EL (cell line): ENCODE results near the gene HUS1.
A peak's percentile ranks its signal among the peaks of the same experiment; 100 is the strongest.

Source experiments
- DNase-seq: peaks from one replicate; pipeline ENCODE4 v3.0.0-alpha.2; 2016

The HUS1 gene

DNA sequence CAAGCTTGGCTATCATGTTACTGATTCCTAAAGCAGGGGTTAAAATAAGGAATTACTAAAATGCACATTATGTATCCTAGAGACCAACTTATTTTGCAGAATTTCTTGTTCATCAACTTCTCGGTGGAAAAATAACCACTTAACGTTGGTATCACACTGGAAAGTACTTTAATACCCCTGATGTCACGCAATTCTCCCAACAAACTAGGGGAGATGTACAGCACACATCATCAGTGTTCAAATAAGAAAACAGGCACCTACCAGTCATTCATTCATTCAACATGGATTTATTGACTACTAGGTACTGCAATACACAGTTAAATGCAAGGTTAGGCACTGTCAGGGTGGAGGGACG lies 648 bp downstream of the HUS1 start:
- DNase-seq = no peak

DNA sequence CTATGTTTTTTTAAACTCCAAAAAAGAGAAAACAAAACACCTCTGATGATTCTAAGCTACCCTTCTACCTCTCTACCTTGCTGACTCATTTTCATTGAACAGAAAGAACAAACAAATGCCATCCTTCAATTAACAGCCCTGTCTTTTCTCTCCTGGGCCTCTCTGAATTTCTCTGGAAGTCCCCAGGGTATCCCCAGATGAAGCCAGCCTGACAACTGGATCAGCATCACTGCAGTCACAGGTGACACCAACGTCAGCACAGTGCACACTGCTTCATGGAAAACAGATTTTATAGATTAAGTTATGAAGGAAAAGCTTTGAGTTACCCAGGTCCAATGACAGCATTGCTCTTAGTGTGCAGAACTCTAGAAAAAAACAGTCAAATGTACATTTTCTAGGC lies 5.7 kb downstream of the HUS1 start:
- no peak for DNase-seq

DNA sequence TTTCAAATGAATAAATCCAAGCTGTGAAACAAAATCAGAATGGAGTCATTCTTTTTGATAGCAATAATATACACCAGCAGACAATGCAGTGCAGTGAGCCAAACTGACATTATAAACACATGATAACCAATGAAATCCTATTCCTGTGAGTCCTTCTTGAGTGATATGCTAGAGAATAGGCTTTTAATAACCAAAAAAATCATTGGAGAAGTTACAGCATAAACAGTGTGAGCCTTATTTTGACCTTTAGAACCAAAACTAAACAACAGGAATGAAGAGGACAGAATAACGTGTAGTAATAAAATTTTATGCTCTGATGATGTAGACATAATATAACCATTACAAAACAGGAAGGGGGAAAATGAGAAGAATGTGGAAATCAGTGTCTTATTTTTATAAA lies 8.7 kb downstream of the HUS1 start:
- no peak for DNase-seq

DNA sequence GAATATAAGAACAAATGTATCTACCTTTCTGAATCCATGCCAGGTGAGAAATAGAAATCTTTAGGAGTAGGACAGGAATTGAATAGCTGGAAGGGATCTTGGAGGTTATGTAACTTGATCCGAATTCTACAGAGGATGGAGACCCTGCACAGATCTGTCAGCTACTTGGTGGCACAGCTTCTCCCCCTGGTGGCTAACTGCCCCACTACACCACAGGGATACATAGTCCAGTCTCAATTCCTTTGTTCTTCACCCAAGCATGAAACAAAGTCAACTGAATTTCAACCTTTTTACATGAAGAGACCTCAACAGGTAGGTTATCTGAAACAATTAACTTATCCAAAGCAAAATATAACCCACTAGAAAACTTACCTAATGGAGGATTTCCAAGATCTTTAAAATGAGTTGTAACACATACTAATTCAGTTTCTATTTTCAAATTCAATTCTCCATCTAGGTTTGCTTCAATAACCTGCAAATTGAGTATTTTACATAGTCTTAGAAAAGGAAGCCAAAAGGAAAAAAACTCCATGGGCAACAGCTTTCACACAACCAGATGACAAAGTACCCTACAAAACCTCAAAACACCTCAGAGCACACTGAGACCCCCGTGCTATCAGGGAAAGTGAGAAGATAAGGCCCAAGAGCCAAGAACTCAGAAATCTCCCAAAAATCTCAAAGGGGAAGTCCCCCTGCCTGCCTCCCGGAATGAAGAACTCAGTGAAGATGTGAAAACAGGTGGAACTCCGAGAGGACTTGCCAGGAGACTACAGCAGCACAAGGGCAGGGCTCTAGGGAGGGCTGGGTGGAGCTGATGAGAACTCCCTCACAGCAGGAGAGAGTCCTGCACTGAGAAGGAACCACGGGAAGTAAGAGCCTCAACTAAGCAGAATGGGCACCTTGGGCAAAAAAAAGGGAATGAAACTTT lies 10.3 kb downstream of the HUS1 start:
- DNase-seq = peak; percentile 63

DNA sequence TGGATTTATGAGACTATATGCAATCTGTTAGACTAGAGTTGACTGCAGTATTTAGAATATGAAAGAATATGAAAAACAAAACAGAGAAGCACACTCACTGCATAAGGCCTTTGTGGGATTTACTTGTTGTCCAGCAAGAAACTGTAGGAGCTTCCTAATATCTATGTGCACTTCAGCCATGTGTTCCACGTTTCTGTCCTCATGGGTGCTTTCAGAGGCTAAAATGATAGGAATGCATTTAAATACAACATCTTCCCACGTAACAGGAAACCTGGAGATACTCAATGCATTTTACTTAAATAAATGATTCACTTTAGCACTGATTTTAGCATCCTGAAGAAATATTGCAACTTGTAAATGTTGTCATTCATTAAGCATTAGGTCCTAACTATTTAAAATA lies 11.7 kb downstream of the HUS1 start:
- DNase-seq = no peak

DNA sequence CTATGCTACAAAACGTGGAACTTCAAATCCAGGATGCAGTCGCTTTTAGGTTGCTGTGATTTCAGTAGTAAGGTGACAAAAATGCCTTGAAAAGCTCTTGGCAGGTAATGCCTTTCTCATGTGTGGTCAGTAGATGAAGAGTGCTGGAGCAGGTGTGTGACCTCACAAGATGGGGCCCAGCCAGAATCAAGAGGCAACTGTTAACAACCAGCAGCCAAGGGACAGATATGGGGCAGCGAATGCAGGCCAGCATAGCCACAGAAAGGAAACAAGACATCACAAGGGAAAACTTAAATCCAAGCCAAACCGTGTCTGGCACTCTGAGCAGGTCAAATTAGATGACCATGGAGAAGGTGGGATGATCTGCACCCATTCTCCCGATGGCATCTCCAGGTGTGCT lies 12.3 kb downstream of the HUS1 start:
- no peak for DNase-seq

DNA sequence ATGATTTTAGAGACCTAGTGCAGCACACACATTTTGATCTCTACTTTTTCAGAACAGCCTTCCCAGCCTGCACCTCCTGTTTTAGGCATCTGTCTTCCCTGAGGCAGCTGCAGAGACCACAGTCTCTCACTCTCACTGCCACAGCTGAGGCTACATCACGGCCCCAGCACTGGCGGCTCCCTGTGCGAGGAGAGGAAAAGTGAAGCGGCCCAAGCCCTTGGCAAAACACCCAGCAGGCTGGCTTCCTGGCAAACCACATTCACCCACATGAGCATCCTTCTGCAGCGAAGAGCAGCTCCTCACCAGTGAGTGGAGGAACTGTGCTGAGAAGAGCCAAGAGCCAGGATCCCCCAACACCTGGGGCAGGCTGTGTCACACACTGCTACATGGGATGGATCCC lies 14.0 kb downstream of the HUS1 start:
- DNase-seq = no peak

DNA sequence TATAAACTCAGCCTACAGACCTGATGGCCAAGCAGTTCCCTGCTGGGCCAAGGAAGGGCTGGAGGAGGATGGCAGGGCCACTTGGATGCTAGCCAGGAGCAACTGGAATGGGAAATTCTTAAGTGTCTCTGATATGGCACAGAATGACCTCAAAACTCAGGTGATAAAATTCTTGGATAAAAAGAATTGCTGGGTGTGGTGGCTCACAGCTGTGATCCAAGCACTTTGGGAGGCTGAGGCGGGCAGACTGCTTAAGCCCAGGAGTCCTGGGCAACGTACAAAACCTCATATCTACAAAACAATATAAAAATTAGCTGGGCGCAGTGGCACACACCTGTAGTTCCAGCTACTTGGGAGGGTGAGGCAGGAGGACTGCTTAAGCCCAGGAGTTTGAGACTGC lies 17.2 kb downstream of the HUS1 start:
- no peak for DNase-seq

DNA sequence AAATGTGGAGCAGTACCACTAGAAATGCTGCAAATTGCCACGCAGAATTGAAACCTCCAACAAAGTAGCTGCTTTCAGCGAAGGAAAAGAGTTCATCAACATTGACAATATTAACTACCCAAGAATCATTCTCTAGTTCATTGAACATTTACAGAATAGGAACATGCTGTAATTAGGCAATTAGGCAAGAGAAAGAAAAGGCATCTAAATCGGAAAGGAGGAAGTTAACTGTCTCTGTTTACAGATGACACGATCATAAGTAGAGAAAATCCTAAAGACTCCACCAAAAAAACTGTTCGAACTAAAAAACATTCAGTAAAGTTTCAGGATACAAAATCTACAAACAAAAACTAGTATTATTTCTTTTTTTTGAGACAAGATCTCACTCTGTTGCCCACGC lies 22.3 kb downstream of the HUS1 start:
- DNase-seq = no peak

DNA sequence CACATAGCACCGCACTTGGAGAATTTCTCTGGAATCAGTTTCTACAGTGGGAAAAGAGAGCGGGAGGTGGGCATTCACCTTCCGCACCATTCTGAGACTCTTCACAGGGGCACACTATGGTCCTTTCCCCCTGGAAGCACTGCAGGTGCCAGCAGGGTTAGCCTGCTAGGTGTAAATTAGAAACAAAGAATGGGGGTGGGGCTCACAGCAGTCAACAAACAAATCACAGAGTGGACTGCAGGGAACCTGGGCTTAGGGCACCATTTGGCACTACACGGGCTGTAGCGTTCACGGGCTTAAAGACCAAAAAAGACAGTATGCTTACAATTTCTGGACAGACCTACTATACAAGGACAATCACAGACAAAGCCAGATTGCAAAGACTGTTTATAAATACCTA lies 23.2 kb downstream of the HUS1 start:
- no peak for DNase-seq

DNA sequence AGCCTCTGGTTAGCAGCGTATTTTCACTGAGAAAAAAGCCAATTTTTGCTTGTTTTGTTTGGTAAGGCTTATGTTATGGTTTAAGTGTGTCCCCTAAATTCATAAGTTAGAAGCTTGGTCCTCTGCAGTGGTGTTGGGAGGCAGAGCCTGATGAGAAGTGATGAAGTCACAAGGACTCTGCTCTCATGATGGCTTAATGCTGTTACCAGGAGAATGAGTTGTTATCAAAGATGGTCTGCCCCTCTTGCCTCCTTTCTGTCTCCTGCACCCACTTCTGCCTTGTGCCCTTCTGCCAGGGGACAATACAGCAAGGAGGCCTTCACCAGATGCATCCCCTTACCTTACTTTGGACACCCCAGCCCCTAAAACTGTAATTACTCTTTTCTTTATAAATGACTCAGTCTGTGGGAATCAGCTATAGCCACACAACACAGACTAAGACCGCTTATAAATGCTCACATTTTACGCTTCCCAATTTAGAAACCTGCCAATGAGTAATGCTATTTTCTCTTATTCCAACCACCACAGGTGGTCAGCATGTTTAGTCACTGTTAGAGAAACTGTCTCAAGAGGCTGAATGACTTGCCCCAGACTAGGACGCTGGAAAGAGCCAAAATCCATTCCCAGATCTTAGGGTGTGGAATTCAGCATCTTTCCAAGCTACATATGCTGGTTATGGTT lies 25.0 kb downstream of the HUS1 start:
- DNase-seq = no peak

DNA sequence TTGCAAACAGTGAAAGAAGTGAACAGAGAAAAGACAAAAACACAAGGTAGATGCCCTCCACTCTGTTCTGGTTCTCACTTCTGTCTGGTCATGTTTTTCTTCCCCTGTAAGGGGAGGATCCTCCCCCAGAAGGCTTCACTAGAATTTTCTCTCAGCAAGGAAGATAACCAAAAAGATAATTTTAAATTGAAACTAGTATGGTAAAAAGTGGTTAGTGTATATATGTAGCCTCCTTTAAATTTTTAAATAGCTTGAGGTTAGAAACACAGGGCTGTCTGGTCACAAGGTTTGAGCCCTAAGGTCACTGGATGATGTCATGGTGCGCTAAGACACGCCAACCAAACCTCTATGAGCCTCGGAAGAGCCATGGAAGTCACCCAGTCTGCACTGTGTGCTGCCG lies 25.6 kb downstream of the HUS1 start:
- DNase-seq = no peak

DNA sequence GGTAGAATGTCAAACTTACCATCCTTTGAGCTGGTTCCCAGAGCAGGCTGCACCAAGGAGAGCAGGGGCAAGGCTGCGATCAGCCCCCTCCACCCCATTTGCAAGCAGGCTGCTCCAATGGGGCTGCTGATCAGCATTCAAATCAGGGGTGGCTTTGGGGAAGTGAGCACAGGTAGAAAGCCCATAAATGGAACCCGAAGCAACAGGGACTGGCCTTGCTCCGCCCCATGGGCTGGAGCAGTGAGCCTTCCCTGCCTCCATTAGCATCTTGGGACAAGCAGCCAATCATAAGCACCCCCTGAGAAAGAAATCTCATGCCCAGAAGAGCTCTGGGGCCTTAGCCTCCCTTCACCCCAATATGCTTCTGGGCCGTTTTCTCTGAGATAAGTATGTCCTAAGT lies 27.2 kb downstream of the HUS1 start:
- no peak for DNase-seq

DNA sequence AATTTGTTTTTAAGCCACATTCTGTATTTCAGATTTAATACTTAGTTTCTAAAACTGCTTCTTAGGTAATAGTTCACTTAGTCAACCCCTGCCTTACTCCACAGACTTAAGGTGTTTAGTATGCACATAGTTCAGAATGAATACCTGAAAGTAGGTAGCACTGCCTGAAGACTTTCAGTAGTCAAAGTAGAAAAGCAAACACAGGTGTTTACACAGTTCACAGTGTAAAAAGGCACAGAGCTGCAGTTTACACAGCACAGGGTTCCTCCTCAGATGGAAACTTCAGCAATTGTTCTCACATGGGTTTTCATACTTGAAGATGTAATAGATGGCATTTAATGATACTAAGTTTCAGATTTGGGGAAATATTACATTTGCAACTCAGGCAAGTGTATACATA lies 28.0 kb downstream of the HUS1 start:
- DNase-seq = no peak

DNA sequence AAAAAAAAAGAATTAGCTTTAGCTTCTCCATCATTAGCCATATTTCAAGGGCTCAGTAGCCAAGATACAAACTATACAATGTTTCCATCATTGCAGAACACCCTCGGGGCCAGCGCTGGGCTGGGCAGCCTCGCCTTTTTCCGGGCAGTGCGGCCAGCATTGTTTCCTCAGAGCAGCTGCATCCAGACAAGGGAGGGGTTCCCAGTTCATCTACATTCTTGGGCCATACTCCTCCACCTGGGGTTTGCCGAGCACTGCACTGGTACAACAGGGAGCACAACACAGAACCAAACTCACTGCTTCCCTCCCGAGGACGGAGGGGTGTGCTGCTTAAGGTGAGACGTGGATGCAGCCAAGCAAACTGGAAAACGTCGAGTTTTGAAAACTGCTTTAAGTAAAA lies 28.7 kb downstream of the HUS1 start:
- DNase-seq = no peak

DNA sequence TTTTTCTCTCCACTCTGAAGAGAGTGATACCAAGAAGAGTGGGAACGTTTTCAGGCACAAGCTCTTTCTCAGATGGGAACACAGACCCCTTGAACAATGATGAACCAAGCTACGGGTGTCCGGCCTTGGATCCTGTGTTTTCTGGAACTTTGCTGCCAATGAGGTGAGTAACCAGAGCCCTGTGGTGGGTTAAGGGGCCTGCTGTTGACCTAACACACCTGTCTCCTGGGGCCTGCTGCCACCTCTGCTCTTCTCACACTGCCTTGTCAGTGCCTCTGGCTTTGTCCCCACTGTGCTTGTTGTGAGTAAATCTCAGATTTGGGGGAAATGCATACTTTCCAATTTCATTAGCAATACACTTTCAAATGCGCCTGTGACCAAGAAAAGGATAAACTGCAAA lies 29.7 kb downstream of the HUS1 start:
- no peak for DNase-seq

DNA sequence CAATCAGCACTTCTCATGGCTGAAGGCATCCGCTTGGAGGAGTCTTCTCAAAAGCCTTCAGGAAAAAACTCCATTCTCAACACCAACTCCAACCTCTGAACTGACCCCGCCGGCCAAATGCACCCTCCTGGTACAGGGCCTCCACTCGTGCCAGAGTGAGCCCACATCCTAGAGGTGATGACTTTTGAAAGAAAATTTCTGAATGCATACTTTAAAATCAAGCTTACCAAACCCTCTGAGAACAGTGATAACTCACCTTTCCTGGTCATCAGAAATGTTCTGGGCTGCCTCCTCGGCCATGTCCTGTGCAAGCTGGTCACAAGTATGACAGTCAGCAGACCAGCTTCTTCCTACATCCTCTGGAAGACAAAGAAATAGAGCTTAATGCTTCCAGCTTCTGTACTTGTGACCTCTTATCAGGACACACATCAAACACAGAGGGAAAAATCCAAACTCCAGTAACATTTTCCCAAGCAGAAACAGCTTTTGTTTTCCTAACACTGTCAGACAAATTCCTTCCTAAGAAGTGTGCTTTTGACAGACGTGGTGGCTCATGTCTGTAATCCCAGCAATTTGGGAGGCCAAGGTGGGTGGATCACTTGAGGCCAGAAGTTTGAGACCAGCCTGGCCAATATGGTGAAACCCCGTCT lies 31.1 kb downstream of the HUS1 start, which contains the start of gene PKD1L1:
Gene PKD1L1 (minus strand): TSS at position 326 of the 650 bp plus-strand sequence. CDS start 26 bp downstream, at position 300.
- DNase-seq = no peak

DNA sequence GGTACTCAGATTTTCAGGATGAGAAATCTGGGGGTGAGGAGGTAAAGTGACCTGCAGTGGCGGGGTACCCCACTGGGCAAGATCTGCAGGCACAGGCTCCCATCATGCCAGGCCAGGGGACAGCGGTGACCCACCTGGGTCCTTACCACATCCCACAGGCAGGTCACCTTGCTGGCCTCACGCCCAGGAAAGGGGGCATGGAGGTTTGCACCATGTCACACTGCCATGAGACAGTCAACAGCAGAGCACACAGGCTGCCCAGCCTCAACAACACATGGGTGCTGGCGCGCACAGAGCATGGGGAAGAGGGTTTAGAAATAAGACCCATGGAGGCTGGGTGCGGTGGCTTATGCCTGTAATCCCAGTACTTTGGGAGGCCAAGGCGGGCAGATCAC lies 32.1 kb downstream of the HUS1 start:
- no peak for DNase-seq

DNA sequence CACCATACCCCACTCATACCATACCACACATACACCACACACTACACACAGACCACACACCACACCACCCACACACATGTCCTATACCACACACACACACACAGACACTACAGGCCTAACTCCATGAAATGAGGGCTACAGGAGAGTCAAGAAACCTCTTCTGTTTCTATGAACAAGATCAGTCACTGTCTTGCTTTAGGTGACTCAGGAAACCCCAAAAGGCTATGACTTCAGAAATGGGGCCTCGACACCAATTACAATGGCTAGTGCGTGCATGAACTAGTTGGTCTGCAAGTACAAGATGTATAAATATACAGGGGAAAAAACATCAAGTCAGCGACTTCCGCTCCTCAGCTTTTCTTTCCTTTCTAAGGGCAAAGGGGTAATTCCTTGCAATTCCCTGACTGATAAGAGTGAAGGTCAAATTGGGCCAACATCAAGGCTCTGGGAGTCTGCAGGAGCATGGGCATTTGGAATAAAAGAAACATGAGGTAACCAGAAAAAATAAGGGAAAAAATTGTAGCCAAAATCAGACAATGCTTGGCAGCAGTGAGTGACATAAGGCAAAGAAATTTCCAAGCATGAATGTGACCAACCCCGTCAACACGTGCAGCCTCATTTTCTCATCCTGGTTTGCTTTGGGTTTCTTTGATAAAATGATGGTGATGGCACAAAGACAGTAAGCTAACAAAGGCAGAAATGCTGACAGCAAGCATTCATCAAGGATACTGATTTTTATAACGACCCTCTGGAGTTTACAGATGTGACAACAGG lies 32.6 kb downstream of the HUS1 start:
- DNase-seq = no peak

DNA sequence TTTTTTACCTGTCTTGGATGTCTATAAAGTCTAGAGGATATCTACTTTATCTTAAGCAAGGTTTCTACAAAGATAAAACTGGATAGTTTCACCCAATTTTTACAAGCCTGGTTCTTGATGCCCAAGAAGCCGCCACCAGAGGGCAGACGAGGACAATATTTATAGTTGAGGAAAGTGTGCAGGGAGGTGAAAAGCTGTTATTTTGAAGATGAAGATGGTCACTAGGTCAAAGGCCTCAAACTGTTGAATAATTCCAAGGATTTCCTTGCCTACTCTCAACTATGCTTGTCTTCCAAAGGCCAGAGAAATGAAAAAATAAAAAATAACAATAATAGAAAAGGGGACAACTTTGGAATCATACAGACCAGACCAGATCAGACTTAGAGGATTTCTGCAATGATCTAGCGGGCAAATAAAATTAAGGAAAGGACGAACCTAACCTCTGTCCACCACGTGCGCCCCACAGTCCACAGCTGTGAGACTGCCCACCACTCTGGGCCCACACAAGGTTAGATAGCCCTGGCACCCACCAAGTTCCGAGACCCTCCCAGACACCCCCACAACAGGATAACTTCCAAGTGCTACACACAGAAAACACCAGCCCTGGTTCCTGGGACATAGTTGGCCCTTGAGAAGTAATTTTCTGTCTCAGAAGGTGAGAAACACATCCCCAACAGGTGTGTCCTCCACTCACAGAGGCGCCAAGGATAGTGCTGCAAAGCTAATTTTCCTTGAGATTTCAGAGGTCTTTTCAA lies 34.0 kb downstream of the HUS1 start:
- DNase-seq = peak; percentile 68

DNA sequence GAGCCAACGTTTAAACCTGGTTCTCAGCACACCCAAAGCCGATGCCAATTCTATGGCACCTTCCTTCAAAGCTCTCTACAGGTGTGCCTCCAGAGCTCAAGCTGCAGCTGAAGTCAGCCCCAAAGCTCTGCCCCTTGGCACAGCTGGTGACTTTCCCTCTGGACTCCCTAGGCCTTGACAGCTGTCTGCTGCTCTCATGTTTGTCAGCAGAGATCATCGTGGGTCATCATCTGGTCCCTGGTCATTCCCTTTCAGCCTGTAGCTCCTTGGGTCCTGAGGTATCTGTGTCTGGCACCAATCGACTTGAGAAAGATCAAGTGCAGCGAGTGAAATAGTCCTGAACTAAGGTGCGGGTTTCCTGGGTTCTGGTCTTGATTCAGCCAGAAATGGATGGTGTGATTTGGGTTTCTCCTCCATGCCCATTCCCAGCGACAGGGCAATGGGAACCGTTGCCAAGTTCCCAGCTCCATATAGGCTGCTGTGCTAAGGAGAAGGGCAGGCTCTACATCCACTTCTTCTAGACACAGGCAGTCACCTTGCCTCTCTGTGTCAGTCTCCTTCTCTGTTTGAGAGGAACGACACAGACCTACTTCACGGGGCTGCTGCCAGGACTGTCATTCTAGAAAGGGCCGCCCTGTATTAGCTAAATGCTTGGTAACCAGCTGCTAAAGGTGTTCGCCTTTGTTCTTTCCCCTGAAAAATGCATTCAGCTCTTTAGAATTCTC lies 34.7 kb downstream of the HUS1 start:
- DNase-seq = no peak
